H1 (cell line): ENCODE results near the gene ING4. TPM values are rescaled to one million over a fixed set of nuclear protein-coding genes. Genes with fewer than 3 reads are reported as not detected.

ENCODE experiments used
- SUZ12 ChIP-seq: fragments of 200-600 bp; sonication (generic); IDR thresholded peaks from 2 replicates; pipeline ENCODE4 v1.6.1; 2012; ENCODE audit warnings: mild to moderate bottlenecking, inconsistent platforms, low read length, moderate library complexity, mixed read lengths
- polyA plus RNA-seq, 7 experiments: library from polyadenylated mRNA; depleted of rRNA in 3 of 7; stranded (reverse) in 5 of 7; unstranded in 2 of 7; fragments of >200 nt in 5 of 7; fragments of 200-250 nt in 2 of 7; gene quantifications; 1 replicate in 5 of 7; 2 replicates in 1 of 7; 4 replicates in 1 of 7; pipeline versions ENCODE4 v1.2.1 to v1.2.3, GENCODE V29; 2011 to 2013; ENCODE audit warnings: missing spikeins in 2 of 7, mixed read lengths in 2 of 7
- total RNA-seq: library from RNA; stranded (reverse); fragmentation: NEBNext Ultra II Directional; extraction: Animal tissue kit (Norgen Biotek cat#: 25700); gene quantifications from 2 replicates; pipeline ENCODE4 v1.2.1, GENCODE V29; 2021

Gene ING4
- total and polyA plus RNA-seq, 2 of the 8 experiments (the other 6 are each of a cell fraction or from before 2014, with no cell fraction given), result 22.9 to 28.6 TPM

DNA sequence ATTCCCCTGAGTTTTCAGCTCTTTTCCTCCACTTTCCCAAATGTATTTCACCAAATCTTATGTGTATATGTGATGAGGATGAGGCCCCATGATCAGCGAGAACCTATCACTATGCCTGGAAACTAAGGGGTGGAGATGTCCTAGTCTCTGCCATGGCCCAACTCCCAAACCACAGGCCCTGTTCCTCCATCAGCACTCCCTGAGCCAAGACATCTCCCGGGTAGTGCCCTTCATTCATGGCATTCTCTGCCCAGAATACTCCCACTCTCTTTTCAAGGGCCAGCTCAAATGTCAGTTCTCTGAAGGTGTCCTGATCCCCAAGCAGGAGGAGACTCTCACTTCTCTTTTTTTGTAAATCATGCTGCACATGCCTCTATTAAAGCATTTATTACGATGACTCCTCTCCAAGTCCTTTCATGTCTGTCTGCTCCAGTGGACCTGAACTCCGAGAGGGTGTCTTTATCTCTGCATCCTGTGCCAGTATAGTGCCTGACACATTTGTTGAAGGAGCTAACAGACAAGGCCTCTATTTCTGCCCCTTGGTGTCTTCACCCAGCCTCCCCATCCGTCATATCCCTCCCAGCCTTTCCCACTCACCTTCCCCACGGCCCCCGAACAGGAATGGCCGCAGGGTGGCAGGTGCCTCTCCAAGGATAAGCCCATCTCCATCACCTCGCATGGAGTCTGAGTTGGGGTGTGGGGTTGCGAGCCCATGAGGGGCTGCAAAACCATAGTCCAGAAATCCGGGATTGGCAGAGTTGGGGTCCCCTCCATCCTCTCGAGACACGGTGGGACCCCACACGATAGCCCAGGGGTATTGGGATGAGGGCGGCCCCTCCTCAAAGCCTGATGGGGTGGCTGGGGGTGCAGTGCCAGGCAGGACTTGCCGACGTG, 34.0 kb upstream of the ING4 start (continued):
- TF ChIP-seq SUZ12, result no peak
